ENCODE data around the gene GRID1.

DNA sequence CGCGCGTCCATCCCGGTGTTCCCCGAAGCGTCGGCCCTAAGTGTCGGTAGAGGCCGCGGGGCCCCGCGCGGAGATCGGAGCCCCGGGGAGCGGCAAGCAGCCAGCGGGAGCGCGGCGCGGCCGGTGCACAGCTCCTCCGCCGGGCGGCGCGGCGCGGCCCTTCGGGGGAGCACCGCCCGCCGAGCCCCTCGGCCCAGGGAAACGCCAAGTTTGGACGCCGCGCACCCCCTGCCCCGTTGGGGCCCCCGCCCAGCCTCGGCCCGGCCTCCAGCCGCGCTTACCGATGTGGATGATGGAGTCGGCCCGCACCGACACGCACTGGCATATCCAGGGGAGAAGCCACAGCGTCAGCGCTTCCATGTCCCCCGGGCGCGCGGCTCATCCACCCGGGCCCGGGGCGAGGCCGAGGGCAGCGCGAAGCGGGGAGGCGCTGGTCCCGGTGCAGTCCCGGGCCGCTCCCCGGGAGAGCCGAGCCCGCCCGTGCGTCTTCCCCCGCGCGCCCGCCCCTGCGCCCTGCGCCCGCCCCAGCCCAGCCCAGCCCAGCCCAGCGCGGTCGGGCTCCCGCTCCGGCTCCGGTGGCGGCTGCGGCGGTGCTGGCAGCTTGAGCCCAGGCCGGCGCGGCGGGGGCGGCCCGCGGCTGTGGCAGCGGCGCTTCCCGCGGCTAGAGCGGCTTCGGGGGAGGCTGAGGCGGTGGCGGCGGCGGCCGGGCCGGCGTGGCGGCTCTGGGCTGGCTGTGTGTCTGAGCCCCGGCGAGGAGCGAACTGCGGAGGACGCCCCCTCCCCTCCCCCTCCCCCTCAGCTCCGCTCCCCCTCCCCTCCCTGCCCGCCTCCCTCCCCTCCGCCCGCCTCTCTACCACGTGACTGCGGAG lies at the start of gene GRID1:
- no peak for TF ChIP-seq ZNF396 (CRISPR knock-in tag; IDR thresholded peaks at IDR 0.05; ENCODE audit: borderline replicate concordance)
- TF ChIP-seq, protein P1, sequence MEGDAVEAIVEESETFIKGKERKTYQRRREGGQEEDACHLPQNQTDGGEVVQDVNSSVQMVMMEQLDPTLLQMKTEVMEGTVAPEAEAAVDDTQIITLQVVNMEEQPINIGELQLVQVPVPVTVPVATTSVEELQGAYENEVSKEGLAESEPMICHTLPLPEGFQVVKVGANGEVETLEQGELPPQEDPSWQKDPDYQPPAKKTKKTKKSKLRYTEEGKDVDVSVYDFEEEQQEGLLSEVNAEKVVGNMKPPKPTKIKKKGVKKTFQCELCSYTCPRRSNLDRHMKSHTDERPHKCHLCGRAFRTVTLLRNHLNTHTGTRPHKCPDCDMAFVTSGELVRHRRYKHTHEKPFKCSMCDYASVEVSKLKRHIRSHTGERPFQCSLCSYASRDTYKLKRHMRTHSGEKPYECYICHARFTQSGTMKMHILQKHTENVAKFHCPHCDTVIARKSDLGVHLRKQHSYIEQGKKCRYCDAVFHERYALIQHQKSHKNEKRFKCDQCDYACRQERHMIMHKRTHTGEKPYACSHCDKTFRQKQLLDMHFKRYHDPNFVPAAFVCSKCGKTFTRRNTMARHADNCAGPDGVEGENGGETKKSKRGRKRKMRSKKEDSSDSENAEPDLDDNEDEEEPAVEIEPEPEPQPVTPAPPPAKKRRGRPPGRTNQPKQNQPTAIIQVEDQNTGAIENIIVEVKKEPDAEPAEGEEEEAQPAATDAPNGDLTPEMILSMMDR (IDR thresholded peaks at IDR 0.05) = no peak
- TF ChIP-seq, protein P2, sequence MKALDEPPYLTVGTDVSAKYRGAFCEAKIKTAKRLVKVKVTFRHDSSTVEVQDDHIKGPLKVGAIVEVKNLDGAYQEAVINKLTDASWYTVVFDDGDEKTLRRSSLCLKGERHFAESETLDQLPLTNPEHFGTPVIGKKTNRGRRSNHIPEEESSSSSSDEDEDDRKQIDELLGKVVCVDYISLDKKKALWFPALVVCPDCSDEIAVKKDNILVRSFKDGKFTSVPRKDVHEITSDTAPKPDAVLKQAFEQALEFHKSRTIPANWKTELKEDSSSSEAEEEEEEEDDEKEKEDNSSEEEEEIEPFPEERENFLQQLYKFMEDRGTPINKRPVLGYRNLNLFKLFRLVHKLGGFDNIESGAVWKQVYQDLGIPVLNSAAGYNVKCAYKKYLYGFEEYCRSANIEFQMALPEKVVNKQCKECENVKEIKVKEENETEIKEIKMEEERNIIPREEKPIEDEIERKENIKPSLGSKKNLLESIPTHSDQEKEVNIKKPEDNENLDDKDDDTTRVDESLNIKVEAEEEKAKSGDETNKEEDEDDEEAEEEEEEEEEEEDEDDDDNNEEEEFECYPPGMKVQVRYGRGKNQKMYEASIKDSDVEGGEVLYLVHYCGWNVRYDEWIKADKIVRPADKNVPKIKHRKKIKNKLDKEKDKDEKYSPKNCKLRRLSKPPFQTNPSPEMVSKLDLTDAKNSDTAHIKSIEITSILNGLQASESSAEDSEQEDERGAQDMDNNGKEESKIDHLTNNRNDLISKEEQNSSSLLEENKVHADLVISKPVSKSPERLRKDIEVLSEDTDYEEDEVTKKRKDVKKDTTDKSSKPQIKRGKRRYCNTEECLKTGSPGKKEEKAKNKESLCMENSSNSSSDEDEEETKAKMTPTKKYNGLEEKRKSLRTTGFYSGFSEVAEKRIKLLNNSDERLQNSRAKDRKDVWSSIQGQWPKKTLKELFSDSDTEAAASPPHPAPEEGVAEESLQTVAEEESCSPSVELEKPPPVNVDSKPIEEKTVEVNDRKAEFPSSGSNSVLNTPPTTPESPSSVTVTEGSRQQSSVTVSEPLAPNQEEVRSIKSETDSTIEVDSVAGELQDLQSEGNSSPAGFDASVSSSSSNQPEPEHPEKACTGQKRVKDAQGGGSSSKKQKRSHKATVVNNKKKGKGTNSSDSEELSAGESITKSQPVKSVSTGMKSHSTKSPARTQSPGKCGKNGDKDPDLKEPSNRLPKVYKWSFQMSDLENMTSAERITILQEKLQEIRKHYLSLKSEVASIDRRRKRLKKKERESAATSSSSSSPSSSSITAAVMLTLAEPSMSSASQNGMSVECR (CRISPR knock-in tag; IDR thresholded peaks at IDR 0.05; ENCODE audit: borderline replicate concordance) = no peak
- TF ChIP-seq, protein P3, sequence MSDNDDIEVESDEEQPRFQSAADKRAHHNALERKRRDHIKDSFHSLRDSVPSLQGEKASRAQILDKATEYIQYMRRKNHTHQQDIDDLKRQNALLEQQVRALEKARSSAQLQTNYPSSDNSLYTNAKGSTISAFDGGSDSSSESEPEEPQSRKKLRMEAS (CRISPR knock-in tag; IDR thresholded peaks at IDR 0.05) = no peak
- TF ChIP-seq, protein P4, sequence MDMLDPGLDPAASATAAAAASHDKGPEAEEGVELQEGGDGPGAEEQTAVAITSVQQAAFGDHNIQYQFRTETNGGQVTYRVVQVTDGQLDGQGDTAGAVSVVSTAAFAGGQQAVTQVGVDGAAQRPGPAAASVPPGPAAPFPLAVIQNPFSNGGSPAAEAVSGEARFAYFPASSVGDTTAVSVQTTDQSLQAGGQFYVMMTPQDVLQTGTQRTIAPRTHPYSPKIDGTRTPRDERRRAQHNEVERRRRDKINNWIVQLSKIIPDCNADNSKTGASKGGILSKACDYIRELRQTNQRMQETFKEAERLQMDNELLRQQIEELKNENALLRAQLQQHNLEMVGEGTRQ (CRISPR knock-in tag; IDR thresholded peaks at IDR 0.05) = no peak
- TF ChIP-seq, protein P5, sequence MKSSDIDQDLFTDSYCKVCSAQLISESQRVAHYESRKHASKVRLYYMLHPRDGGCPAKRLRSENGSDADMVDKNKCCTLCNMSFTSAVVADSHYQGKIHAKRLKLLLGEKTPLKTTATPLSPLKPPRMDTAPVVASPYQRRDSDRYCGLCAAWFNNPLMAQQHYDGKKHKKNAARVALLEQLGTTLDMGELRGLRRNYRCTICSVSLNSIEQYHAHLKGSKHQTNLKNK (CRISPR knock-in tag; IDR thresholded peaks at IDR 0.05) = no peak

Data from WTC11 (cell line).